Measurements from ENCODE around the gene OLFM1.
A peak's percentile ranks its signal among the peaks of the same experiment; 100 is the strongest.

The OLFM1 gene

GRCh38 chr9:135076876-135077430, 10.5 kb upstream of the OLFM1 start:
- DNase-seq = no peak

DNA sequence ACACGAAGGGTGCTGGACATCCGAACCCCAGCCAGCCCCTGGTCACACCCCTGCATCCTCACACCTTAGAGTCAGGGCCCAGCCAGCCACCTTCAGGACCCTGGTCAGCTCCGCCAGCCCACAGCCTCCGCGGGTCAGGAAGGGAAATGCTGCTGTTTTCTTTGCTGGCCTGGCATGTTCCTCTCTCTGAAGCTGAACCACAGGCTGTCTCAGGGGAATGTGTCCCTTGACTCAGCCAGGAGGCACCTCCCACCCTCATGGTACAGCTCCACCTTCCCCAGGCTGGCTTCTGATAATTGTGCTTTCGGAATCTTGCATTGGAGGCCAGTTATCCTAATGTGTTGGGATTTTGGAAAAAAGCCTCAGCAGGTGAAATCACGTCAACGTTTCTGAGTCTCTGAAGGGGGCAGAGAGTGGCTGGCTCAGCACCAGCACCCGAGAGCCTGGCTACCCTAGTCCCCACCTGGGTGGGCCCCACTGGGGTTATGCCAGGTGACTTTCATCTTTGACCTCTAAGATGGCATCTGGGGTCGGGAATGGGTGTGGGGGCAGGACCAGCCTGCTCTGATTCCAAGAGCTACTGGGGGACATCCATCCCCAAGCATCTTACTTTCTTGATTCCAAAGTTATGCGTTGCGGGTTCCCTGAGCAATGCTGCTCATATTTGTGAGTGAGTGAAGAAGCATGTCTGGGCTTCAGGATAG, 9.8 kb upstream of the OLFM1 start:
- DNase-seq = no peak

GRCh38 chr9:135078361-135078821, 9.1 kb upstream of the OLFM1 start:
- DNase-seq = no peak

GRCh38 chr9:135079018-135079417, 8.4 kb upstream of the OLFM1 start:
- DNase-seq = no peak

- DNase-seq = no peak
Measured at GRCh38 chr9:135079676-135080075, 7.8 kb upstream of the OLFM1 start.

GRCh38 chr9:135080286-135081263, 6.9 kb upstream of the OLFM1 start:
- no peak for DNase-seq

- no peak for DNase-seq
Measured at GRCh38 chr9:135081264-135081660, 6.2 kb upstream of the OLFM1 start.

- no peak for DNase-seq
Measured at GRCh38 chr9:135081731-135082130, 5.7 kb upstream of the OLFM1 start.

DNA sequence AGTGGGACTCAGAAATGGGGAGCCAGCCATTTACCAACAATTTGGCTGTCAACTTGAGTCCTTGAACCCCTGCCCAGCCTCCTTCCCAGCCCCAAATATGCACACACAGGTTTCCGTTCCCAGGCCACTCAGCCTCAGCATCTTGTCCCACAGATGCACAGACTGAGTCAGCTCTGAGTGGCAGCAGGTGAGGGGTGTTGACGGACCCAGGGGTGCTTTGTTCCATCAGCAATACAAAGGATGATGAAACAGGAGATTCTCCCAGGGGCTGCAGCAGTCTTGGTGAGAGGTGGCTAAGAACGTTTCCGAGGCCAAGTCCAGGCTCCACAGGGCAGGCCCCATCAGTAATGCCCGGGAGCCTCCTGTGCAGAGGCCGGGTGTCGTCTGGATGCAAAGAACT, 4.9 kb upstream of the OLFM1 start:
- DNase-seq = no peak

DNA sequence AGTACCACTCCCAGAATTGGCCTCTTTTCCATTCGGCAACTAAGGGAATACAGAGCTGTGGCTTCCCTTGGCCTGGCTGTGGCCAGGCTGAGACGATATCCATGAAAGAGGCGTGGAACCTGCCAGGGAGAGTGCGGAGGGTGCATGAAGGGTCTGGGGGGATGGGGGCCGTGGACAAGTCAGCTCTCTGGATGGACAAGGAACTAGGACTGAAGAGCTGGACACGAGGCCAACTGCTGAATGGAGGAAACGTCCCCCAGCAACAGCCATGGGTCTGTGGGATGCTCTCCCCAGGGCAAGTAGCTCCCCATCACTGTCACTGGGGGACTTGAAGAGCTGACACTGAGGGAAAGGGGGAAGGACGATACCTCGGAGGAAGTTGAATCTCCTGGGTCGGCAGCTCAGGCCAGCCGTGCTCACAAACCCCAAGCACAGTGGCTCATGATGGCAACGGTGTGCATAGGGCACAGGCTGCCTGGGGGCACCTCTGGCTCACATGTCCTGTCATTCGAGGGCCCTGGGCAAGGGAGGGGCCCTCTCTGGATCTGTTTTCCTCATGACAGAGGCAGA, 4.1 kb upstream of the OLFM1 start:
- no peak for DNase-seq

- DNase-seq = no peak
Measured at GRCh38 chr9:135083831-135084230, 3.6 kb upstream of the OLFM1 start.

GRCh38 chr9:135084262-135084661, 3.2 kb upstream of the OLFM1 start:
- DNase-seq = no peak

- DNase-seq = no peak
Measured at GRCh38 chr9:135084881-135085760, 2.3 kb upstream of the OLFM1 start.

DNA sequence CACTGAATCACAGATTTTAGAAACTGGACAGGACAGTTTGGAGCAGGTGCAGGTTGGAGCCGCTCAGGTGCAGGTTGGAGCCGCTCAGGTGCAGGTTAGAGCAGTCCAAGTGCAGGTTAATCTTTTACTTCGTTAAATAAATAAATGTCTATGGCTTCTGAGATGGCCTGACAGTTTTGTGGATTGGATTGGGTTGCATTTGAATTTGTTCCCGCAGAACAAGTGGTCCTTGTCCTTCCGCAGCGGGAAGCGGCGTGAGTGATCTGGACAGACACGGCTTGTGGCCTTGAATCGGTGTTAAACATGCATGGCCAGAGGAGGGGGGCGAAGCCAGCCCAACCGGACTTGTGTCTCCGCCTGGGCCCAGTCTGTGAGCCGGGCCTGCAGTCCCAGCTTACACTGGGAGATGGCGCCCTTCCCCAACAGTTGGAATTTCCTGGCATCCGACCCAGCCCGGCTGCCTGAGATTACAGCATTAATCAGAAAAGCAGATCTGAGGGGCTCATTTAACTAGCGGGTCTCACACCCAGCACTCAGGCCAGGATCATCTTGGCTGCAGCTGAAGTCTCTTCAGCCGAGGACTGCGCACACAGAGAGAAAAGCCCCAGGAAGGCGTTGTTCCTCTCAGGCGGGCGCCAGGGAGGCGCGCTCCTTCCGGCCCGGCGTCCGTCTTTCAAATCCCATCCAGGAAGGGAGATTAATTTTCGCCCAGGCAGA, 1.5 kb upstream of the OLFM1 start:
- peak; percentile 89 for DNase-seq

DNA sequence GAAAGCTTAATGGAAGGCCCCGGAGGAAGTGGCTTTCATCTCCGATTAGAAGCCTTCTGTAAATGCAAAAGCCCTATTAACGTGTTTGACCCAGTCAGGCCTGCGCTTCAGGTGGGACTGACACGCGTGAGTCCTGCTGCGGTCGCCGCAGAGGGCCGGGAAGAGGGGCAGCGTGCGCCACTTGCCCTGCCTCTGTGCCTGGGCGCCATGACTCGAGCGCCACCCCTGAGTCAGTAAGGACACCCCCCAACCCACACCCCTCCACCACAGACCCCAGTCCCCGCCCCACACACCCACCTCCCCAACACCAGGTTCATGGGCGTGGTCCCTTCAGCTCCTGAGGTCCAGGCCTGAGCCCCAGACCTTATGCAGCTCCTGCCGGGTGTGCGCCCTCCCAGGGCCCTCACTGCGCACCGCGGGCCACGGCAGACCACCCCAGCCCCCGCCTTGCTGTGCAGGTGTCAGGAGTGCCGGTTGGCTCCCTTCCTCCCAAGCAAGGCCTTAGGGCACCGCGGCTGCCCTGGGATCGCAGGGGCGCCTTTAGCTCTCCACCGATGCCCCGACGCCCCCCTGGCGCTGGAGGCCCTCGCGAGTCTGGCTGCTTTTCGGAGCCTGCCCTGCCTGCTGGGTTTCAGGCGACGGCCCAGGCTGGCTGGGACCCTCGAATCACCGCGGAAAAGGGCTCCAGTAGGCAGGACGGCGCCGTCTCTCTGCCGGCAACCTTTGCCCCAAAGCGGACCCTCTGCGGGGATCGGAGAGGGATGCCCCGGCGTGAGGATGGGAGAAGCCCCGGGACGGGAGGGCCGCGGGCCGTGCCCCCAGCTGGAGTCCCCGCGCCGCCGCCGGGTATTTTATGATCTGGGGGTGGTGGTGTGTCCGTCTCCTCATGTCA, 625 bp upstream of the OLFM1 start:
- no peak for DNase-seq

DNA sequence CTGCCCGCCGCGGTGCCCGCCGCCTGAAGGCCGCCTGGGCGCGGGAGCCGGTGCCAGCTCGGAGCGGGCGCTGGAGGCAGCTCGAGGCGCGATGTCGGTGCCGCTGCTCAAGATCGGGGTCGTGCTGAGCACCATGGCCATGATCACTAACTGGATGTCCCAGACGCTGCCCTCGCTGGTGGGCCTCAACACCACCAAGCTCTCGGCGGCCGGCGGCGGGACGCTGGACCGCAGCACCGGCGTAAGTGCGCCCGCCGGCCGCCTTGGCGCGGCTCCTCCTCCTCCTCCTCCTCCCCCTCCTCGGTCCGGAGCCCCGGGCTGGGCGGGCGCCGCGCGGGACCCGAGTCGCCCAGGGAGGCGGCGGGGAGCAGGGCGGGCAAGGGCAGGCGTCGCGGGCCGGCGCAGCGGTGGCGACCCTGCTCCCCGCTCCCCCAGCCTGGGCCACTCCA, 455 bp downstream of the OLFM1 start:
- DNase-seq = no peak

- no peak for DNase-seq
Measured at GRCh38 chr9:135088348-135088978, 995 bp downstream of the OLFM1 start.

- DNase-seq = no peak
Measured at GRCh38 chr9:135088979-135089847, 1.7 kb downstream of the OLFM1 start.

GRCh38 chr9:135090081-135090480, 2.6 kb downstream of the OLFM1 start:
- DNase-seq = no peak
